Esophagus muscularis mucosa (tissue), 4 donors: ENCODE data around the gene KLF7. TPM values are rescaled to one million over a fixed set of nuclear protein-coding genes. Genes with fewer than 3 reads are reported as not detected.

Experiments used
- DNase-seq: peaks from one replicate; pipeline ENCODE4 v3.0.0-alpha.2; 2017; ENCODE audit errors: extremely low spot score
- H3K27ac ChIP-seq, 4 donors: fragments of 200-600 bp; sonication (generic); replicated peaks in 1 of 4; 1 replicate in 3 of 4; 2 replicates in 1 of 4; pipeline ENCODE4 v1.5.1; 2016 to 2019; ENCODE audit warnings: mild to moderate bottlenecking in 1 of 4
- H3K27me3 ChIP-seq, 4 donors: fragments of 200-600 bp; sonication (generic); one replicate each; pipeline versions ENCODE4 v1.5.1 to v1.6.0; 2016 to 2019
- H3K36me3 ChIP-seq, 4 donors: fragments of 200-600 bp; sonication (generic); one replicate each; pipeline ENCODE4 v1.5.1; 2016 to 2019
- H3K4me1 ChIP-seq, 4 donors: fragments of 200-600 bp; sonication (generic); one replicate each; pipeline ENCODE4 v1.5.1; 2016 to 2019
- H3K4me3 ChIP-seq, 4 donors: fragments of 200-600 bp; sonication (generic); 1 replicate in 2 of 4; 2 replicates in 2 of 4; pipeline ENCODE4 v1.5.1; 2016 to 2019; ENCODE audit warnings: mild to moderate bottlenecking in 4 of 4, moderate library complexity in 1 of 4
- H3K9me3 ChIP-seq, 4 donors: fragments of 200-600 bp; sonication (generic); 1 replicate in 3 of 4; 2 replicates in 1 of 4; pipeline ENCODE4 v1.5.1; 2016 to 2019
- EP300 ChIP-seq: sonication (generic); formaldehyde crosslinking; IDR thresholded peaks from one replicate; pipeline ENCODE4 v1.6.1; 2017; ENCODE audit warnings: antibody characterized with exemption
- POLR2A ChIP-seq: fragments of 450-650 bp; IDR thresholded peaks from one replicate; pipeline ENCODE4 v1.6.1; 2017; ENCODE audit warnings: antibody characterized with exemption, moderate library complexity, mild to moderate bottlenecking, low read depth
- POLR2AphosphoS5 ChIP-seq, 2 donors: sonication (generic); formaldehyde crosslinking; IDR thresholded peaks; one replicate each; pipeline ENCODE4 v1.6.1; 2017; ENCODE audit warnings: antibody characterized with exemption in 2 of 2
- WGBS: methylation state at CpG from one replicate; pipeline ENCODE4 v1.1.5; 2018; 5-methylcytosine and 5-hydroxymethylcytosine counted together
- intact Hi-C: fragments of 100-400 bp; cut with DNase I; formaldehyde crosslinking; loops from one replicate; pipeline ENCODE4 v1.15.1; 2023
- total RNA-seq, 4 donors: library from RNA; depleted of rRNA; stranded (reverse); fragments of >200 nt; gene quantifications; one replicate each; pipeline versions ENCODE4 v1.1.0 to v1.2.1, GENCODE V29; 2016
- TF ChIP-seq, protein P1 (sequence below), 3 experiments: fragments of 200-600 bp in 2 of 3; fragments of 450-650 bp in 1 of 3; sonication (generic) in 2 of 3; IDR thresholded peaks; one replicate each; pipeline ENCODE4 v1.5.1; 2017 to 2019; ENCODE audit warnings: antibody characterized with exemption in 3 of 3, mild to moderate bottlenecking in 2 of 3, moderate library complexity in 1 of 3

Gene KLF7
- total RNA-seq, 4 donors from 2014 or later: 25.3 to 47.4 (median 36.9) TPM

DNA sequence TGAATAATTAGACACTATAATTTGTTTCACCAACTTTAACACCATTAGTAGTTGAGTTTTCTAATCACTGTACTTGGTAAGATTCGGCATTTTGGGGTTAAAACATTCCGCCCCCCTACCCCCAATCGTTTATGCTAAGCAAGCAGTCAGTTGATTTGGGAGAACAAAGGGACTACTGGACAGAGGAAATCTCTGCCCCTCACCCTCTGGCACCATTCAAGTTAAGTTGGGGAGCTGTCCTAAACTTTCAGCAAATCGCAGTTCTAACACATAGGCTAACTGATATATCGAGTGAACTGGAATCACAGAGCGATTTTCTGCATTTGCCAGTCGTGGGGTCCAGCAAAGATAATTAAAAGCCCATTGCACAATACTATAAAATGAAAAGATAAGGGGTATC lies 5.6 kb downstream of the KLF7 start:
- Histone ChIP-seq H3K36me3 (no peaks in the 10 kb centered on the region), H3K27ac (peak overlapping the region; percentile 100), H3K4me3 (no peak overlapping the region), H3K27me3 (no peaks in the 10 kb centered on the region), H3K9me3 (no peaks in the 10 kb centered on the region), H3K4me1 (peaks cover 76 to 82% (median 81%) of the 10 kb centered on the region in 4 donors)
- DNase-seq: no peak
- WGBS: 55% methylated on average over 7 of the region's 7 CpGs
- intact Hi-C loops: loop anchor here (5.0 to 10.0 kb wide), 2 partner anchors 85 to 178 kb away; no protein-coding TSS in a partner anchor
- TF ChIP-seq, protein P1, sequence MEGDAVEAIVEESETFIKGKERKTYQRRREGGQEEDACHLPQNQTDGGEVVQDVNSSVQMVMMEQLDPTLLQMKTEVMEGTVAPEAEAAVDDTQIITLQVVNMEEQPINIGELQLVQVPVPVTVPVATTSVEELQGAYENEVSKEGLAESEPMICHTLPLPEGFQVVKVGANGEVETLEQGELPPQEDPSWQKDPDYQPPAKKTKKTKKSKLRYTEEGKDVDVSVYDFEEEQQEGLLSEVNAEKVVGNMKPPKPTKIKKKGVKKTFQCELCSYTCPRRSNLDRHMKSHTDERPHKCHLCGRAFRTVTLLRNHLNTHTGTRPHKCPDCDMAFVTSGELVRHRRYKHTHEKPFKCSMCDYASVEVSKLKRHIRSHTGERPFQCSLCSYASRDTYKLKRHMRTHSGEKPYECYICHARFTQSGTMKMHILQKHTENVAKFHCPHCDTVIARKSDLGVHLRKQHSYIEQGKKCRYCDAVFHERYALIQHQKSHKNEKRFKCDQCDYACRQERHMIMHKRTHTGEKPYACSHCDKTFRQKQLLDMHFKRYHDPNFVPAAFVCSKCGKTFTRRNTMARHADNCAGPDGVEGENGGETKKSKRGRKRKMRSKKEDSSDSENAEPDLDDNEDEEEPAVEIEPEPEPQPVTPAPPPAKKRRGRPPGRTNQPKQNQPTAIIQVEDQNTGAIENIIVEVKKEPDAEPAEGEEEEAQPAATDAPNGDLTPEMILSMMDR (IDR thresholded peaks at IDR 0.05): no peak
- no peak for TF ChIP-seq POLR2A
- TF ChIP-seq POLR2AphosphoS5 (IDR thresholded peaks at IDR 0.05): no peak
- no peak for TF ChIP-seq EP300

DNA sequence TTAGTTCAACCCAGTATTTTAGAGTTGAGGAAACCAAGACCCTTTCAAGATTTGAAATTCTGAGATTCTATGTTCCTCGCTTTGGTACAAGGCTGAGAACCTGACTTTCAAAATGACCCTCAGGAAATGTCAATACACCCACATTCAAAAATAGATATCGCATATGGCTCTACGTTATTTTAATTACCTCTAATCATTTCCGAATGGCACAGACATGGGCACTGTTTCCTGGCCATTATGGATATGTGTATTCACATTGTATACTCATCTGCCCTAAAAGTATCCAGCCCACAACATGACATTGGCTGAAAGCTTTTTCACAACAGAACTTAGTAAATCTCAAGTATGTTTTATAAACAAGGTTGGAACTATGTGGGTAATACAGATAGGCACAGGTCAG lies 6.7 kb downstream of the KLF7 start:
- WGBS: 78% methylated on average over 4 of the region's 4 CpGs
- Histone ChIP-seq H3K27me3 (no peaks in the 10 kb centered on the region), H3K4me1 (peaks cover 87 to 94% (median 93%) of the 10 kb centered on the region in 4 donors), H3K9me3 (no peaks in the 10 kb centered on the region), H3K4me3 (no peak overlapping the region), H3K36me3 (no peaks in the 10 kb centered on the region), H3K27ac (peak overlapping the region; percentile 17 to 100 (median 100))
- DNase-seq: no peak
- TF ChIP-seq EP300 (no peak), POLR2AphosphoS5 (IDR thresholded peaks at IDR 0.05) (no peak)
- intact Hi-C loops: no loop called here

DNA sequence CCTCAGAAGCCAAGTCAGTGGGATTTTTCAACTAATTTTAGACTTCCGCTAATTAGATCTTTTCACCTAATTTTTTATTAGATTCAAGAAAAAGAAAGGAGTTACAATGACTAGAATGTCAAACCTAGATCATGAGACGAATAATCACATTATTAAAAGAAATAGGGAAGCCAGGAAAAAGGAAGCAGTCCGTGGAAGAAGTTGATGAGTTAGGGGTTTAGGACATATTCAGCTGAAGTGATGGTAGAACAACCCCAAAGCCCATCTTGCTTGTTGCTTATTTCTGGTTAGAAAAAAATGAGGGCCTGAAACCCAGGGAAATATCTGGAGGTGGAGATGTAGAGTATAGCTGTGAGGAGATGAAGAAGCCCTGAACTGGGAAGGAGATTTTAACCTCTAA lies 8.0 kb downstream of the KLF7 start:
- intact Hi-C loops: no loop called here
- 83% methylated on average over 3 of the region's 3 CpGs for WGBS
- TF ChIP-seq POLR2A (no peak), POLR2AphosphoS5 (IDR thresholded peaks at IDR 0.05) (no peak), EP300 (no peak)
- TF ChIP-seq, protein P1 (IDR thresholded peaks at IDR 0.05): no peak
- Histone ChIP-seq H3K36me3 (no peaks in the 10 kb centered on the region), H3K27me3 (no peaks in the 10 kb centered on the region), H3K27ac (peak overlapping the region; percentile 45 to 100 (median 100)), H3K9me3 (no peaks in the 10 kb centered on the region), H3K4me1 (peaks cover 99 to 100% (median 100%) of the 10 kb centered on the region in 4 donors), H3K4me3 (no peak overlapping the region)
- DNase-seq: no peak

DNA sequence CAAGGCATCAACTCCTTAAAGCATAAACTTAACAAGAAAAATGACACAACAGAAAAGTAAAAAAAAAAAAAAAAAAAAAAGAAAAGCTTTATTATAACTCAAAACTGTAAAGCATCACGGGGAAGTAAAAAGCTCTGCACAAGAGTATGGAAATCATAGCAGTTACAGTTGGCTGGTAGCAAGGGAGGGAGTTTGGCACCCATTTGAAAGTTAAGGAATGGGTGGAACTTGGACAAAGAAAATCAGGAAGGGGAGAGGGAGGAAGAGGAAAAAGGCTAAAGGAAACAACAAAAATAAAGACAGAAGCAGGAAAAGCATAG lies 8.6 kb downstream of the KLF7 start:
- TF ChIP-seq EP300: no peak
- no peak for TF ChIP-seq POLR2A
- no peak for TF ChIP-seq POLR2AphosphoS5 (IDR thresholded peaks at IDR 0.05)
- TF ChIP-seq, protein P1 (IDR thresholded peaks at IDR 0.05): no peak
- DNase-seq: no peak
- no peaks in the 10 kb centered on the region for H3K36me3 ChIP-seq
- intact Hi-C loops: no loop called here
- no peaks in the 10 kb centered on the region for H3K27me3 ChIP-seq
- 76% methylated on average over 1 of the region's 1 CpG for WGBS
- peak overlapping the region; percentile 45 to 100 (median 100) for H3K27ac ChIP-seq
- peaks cover 100% of the 10 kb centered on the region in 4 donors for H3K4me1 ChIP-seq
- no peaks in the 10 kb centered on the region for H3K9me3 ChIP-seq
- no peak overlapping the region for H3K4me3 ChIP-seq

DNA sequence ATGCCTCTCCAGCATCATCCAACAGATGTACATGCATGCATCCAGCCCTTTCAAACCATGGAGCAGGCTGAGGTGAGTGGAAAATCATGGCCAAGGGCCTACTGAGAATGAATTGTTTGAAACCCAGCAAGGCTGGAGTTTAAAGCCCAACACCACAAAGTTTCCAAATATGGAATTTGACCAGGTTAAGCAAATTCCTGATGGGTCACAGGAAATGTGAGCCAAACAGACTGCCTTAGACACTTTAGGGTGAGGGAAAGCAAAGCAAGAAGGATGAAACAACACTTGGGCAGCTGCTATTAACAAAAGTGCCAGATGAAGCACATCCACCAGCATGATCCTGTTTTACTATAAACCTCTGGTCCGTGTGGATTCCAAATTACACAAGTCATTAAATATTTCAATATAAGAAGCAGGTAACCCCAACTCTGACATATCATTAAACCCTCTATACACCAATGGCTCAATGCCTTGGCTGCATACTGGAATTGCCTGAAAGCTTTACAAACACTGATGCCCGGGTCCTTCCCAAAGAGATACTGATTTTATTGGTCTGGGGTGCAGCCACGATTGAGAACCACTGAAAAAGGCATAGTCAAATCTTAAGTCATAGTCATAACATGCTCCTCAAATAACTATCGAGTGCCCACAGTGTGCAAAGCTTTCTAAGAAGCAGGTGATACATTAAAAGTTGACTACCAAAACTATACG lies 9.1 kb downstream of the KLF7 start:
- Histone ChIP-seq H3K4me3 (no peak overlapping the region), H3K27ac (peak overlapping the region; percentile 2 to 100 (median 40))
- intact Hi-C loops: no loop called here

More for the DNA sequence above, 9.1 kb downstream of the KLF7 start:
- Histone ChIP-seq H3K9me3 (no peaks in the 10 kb centered on the region), H3K4me1 (peaks cover 100% of the 10 kb centered on the region in 4 donors), H3K36me3 (no peaks in the 10 kb centered on the region), H3K27me3 (no peaks in the 10 kb centered on the region)
- TF ChIP-seq POLR2A (no peak), POLR2AphosphoS5 (IDR thresholded peaks at IDR 0.05) (no peak), EP300 (no peak)
- TF ChIP-seq, protein P1 (IDR thresholded peaks at IDR 0.05): no peak
- DNase-seq: no peak
- 75% methylated on average over 5 of the region's 5 CpGs for WGBS
